ENCODE measurements around the gene PLPPR5. TPM values are rescaled to one million over a fixed set of nuclear protein-coding genes. Genes with fewer than 3 reads are reported as not detected.

Gene PLPPR5
- total RNA-seq, 1 donor from 2014 or later: 2.0 TPM

DNA sequence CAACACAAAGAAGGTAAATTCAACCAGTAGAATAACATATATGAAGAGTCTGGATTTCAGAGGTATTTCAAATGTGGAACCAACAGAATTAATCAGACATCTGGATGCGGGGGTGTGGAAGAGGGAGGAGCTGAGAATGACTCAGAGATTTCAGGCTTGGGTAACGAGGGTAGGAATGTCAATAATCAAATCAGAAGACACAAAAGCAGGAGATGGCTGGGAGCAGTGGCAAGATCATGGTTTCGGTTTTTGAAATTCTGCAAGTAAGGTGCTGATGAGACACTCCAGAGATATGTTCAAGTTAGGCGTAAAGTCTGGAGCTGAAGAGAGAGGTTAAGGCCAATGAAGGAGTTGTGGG lies 64.0 kb downstream of the PLPPR5 start:
- no peak overlapping the region for H3K27ac Mint-ChIP-seq (ENCODE audit: unreplicated experiment)

DNA sequence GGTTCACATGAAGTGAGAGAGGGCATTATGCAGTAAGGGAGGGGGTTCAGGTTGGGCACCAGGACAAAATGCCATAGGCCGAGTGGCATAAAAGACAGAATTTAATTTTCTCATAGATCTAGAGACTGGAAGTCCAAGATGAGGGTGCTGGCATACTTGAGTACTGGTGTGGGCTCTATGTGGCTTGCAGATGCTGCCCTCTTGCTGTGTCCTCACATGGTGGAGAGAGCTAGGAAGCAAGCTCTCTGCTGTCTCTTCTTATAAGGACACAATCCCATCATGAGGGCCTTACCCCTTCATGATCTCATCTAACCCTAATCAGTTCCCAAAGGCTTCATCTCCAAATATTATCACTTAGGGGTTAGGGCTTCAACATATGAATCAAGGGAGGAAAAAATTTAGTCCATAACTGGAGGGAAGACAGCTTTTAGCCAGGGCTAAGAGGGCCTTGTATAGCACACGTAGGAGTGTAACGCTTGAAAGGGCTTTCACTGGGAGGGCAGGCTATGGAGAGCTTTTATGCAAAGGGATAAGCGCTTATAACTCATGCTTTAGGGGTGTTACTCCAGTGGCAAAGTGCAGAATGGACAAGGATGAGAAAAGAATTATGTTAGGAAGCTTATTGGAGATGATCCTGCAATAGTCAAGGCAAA lies 64.5 kb downstream of the PLPPR5 start:
- H3K36me3 Mint-ChIP-seq (ENCODE audit: unreplicated experiment): no peaks in the 10 kb centered on the region
- DNase-seq: no peak
- no peak overlapping the region for H3K27ac Mint-ChIP-seq (ENCODE audit: unreplicated experiment)
- no peaks in the 10 kb centered on the region for H3K4me1 Mint-ChIP-seq (ENCODE audit: low read depth, unreplicated experiment)
- no peak overlapping the region for H3K4me3 Mint-ChIP-seq (ENCODE audit: unreplicated experiment)
- H3K27me3 Mint-ChIP-seq (ENCODE audit: unreplicated experiment): no peaks in the 10 kb centered on the region
- TF ChIP-seq, protein P1, sequence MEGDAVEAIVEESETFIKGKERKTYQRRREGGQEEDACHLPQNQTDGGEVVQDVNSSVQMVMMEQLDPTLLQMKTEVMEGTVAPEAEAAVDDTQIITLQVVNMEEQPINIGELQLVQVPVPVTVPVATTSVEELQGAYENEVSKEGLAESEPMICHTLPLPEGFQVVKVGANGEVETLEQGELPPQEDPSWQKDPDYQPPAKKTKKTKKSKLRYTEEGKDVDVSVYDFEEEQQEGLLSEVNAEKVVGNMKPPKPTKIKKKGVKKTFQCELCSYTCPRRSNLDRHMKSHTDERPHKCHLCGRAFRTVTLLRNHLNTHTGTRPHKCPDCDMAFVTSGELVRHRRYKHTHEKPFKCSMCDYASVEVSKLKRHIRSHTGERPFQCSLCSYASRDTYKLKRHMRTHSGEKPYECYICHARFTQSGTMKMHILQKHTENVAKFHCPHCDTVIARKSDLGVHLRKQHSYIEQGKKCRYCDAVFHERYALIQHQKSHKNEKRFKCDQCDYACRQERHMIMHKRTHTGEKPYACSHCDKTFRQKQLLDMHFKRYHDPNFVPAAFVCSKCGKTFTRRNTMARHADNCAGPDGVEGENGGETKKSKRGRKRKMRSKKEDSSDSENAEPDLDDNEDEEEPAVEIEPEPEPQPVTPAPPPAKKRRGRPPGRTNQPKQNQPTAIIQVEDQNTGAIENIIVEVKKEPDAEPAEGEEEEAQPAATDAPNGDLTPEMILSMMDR (IDR thresholded peaks at IDR 0.05; ENCODE audit: partially characterized antibody, unreplicated experiment): no peak
- no peaks in the 10 kb centered on the region for H3K9me3 Mint-ChIP-seq (ENCODE audit: unreplicated experiment)

More for the DNA sequence above, 64.0 kb downstream of the PLPPR5 start:
- TF ChIP-seq, protein P1 (IDR thresholded peaks at IDR 0.05; ENCODE audit: partially characterized antibody, unreplicated experiment): no peak
- no peaks in the 10 kb centered on the region for H3K9me3 Mint-ChIP-seq (ENCODE audit: unreplicated experiment)
- H3K36me3 Mint-ChIP-seq (ENCODE audit: unreplicated experiment): no peaks in the 10 kb centered on the region
- H3K4me1 Mint-ChIP-seq (ENCODE audit: low read depth, unreplicated experiment): no peaks in the 10 kb centered on the region
- no peaks in the 10 kb centered on the region for H3K27me3 Mint-ChIP-seq (ENCODE audit: unreplicated experiment)
- no peak overlapping the region for H3K4me3 Mint-ChIP-seq (ENCODE audit: unreplicated experiment)
- DNase-seq: no peak

DNA sequence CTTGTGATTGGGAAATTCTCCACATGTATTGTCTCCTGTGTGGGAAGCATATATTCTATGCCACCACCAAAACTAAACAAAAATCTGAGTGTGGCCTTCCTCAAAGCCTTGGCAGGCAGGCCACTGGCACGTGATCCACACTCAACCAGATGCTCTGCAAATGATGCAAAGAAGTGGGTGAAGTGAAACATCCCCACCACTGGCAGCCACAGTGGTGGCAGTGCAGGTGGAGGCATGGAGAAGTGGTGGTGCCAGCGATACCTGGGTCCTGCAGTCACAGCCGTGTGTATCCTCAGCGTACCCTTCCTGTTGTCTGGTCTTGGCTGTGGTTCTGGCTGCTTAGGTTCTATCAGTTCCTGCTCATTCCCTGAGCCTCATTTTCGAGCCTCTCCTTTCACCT lies 65.2 kb downstream of the PLPPR5 start:
- Mint-ChIP-seq H3K27me3 (ENCODE audit: unreplicated experiment) (no peaks in the 10 kb centered on the region), H3K4me1 (ENCODE audit: low read depth, unreplicated experiment) (no peaks in the 10 kb centered on the region), H3K36me3 (ENCODE audit: unreplicated experiment) (no peaks in the 10 kb centered on the region), H3K27ac (ENCODE audit: unreplicated experiment) (no peak overlapping the region), H3K4me3 (ENCODE audit: unreplicated experiment) (no peak overlapping the region), H3K9me3 (ENCODE audit: unreplicated experiment) (no peaks in the 10 kb centered on the region)
- DNase-seq: no peak
- TF ChIP-seq, protein P1 (IDR thresholded peaks at IDR 0.05; ENCODE audit: partially characterized antibody, unreplicated experiment): no peak

DNA sequence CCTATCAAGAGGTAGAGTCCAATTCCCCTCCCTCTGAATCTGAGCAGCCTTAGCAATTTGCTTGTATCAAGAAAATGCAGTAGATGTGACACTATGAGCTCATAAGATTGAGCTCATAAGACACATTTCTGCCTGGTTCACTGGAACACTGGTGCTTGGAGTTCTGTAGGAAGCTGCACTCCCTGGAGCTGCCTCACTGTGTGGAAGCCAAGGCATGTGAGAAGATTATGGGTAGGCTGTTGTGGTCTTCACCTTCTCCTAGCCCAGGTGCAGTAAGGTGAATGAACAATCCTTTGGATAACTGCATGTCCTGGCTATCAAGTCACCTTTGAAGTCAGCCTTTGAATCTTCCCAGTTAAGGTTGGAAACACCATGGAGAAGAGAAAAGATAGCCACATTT lies 67.3 kb downstream of the PLPPR5 start:
- Mint-ChIP-seq H3K4me3 (ENCODE audit: unreplicated experiment) (no peak overlapping the region), H3K36me3 (ENCODE audit: unreplicated experiment) (no peaks in the 10 kb centered on the region), H3K9me3 (ENCODE audit: unreplicated experiment) (no peaks in the 10 kb centered on the region), H3K27me3 (ENCODE audit: unreplicated experiment) (no peaks in the 10 kb centered on the region), H3K4me1 (ENCODE audit: low read depth, unreplicated experiment) (no peaks in the 10 kb centered on the region), H3K27ac (ENCODE audit: unreplicated experiment) (no peak overlapping the region)
- no peak for DNase-seq
- TF ChIP-seq, protein P1 (IDR thresholded peaks at IDR 0.05; ENCODE audit: partially characterized antibody, unreplicated experiment): no peak

DNA sequence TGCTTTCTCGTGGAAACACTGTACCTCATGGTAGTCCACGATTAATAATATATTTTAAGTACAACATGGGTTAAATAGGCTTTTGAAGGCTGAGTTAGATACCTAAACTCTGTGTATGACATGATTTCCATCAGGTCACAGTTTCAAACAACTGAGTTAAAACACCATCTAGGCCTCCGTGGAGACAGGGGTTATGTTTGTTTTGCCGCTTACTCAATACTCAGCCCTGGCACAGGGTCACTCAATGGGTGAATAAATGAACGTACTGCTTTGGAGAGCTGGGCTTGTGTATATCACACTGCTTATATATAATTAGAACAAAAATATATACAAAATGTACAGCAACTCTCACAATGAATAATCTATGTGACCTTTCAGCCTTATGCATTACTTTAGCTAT lies 72.5 kb downstream of the PLPPR5 start:
- no peaks in the 10 kb centered on the region for H3K36me3 Mint-ChIP-seq (ENCODE audit: unreplicated experiment)
- H3K27ac Mint-ChIP-seq (ENCODE audit: unreplicated experiment): no peak overlapping the region
- peaks cover 2% of the 10 kb centered on the region for H3K4me1 Mint-ChIP-seq (ENCODE audit: low read depth, unreplicated experiment)
- DNase-seq: no peak
- no peaks in the 10 kb centered on the region for H3K27me3 Mint-ChIP-seq (ENCODE audit: unreplicated experiment)
- no peak overlapping the region for H3K4me3 Mint-ChIP-seq (ENCODE audit: unreplicated experiment)
- H3K9me3 Mint-ChIP-seq (ENCODE audit: unreplicated experiment): no peaks in the 10 kb centered on the region
- TF ChIP-seq, protein P1 (IDR thresholded peaks at IDR 0.05; ENCODE audit: partially characterized antibody, unreplicated experiment): no peak
